Measurements from ENCODE around the gene MROH9.

Gene MROH9

GRCh38 chr1:171084870-171085269 is 149.5 kb downstream of the MROH9 start:
- DNase-seq = no peak

- DNase-seq = no peak
These were observed 152.6 kb downstream of the MROH9 start for GRCh38 chr1:171087896-171088295.

GRCh38 chr1:171090604-171091003 is 155.3 kb downstream of the MROH9 start, which contains the start of gene FMO3:
Gene FMO3 (plus strand): TSS chr1:171090905. CDS start chr1:171092659, 1,754 bp downstream.
- DNase-seq = no peak

- DNase-seq = no peak
These were observed 168.5 kb downstream of the MROH9 start for GRCh38 chr1:171103862-171104261.

GRCh38 chr1:171107262-171107940 is 172.1 kb downstream of the MROH9 start:
- no peak for DNase-seq

DNA sequence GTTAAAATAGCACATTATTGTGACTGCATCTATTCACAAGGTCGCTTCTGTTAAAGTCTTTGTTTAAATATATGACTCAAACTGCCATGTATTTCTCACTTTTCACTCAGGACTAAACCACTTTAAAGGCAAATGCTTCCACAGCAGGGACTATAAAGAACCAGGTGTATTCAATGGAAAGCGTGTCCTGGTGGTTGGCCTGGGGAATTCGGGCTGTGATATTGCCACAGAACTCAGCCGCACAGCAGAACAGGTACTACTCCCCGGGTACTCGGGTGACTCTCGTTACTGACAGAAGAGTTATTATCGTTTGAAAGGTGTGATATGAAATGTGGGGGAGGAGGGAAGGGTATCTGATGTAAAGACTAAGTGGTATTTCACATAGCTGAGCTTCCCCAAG is 172.6 kb downstream of the MROH9 start:
- DNase-seq = no peak

- no peak for DNase-seq
These were observed 174.6 kb downstream of the MROH9 start for GRCh38 chr1:171109966-171110365.

DNA sequence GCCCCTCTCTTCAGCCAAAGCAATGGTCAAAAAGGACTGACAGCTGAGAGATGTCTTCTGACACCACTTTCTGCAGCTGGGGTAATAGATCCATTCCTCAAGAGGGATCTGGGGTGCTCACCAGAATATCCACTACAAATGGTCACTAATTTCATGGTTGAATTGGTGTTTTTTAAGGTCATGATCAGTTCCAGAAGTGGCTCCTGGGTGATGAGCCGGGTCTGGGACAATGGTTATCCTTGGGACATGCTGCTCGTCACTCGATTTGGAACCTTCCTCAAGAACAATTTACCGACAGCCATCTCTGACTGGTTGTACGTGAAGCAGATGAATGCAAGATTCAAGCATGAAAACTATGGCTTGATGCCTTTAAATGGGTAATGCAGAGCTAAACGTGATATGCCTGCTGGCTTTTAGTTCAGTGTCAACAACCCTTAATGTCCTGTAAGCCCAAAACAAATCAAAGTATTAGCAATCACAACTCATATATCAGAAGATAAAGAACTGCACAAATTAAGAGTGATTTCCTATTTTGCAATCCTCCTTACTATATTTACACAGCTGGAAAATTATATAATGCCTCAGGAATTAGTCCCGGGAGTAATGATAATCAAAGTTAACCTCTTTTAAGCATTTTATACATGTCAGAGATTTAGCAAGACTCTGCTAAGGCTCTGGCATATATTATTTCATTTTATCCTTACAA is 175.4 kb downstream of the MROH9 start:
- no peak for DNase-seq

DNA sequence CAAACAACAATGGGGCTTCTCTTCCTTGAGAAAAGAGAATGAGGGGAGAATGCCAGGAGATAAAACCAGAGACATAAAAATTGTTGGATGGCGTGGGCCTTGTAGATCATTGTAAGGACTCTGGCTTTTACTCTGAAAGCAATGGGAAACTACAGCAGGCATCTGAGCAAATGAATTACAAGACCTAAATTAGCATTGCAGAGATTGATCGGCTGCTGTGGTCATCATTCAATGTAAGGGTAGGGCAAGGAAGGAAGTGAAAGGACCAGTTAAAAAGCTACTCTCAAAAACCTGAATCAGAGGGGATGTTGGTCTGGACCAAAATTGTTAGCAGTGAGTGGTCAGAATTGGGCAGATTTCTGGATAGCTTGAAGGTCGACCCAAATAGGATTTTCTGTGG is 176.8 kb downstream of the MROH9 start:
- no peak for DNase-seq

GRCh38 chr1:171113382-171113781 is 178.0 kb downstream of the MROH9 start:
- no peak for DNase-seq
